ENCODE results near the gene TEP1.

The TEP1 gene

GRCh38 chr14:20400965-20401593, 12.2 kb downstream of the TEP1 start:
- TF ChIP-seq SIN3A (IDR thresholded peaks at IDR 0.05; ENCODE audit: borderline replicate concordance, insufficient read depth, low read length) (no peak), FOXP2 (optimal IDR thresholded peaks at IDR 0.05; ENCODE audit: borderline replicate concordance, extremely low read depth, extremely low read length, insufficient read depth) (no peak), TAF1 (IDR thresholded peaks at IDR 0.05; ENCODE audit: borderline replicate concordance, insufficient read depth, low read length) (no peak)

GRCh38 chr14:20400589-20400964, 12.7 kb downstream of the TEP1 start:
- TF ChIP-seq SIN3A (IDR thresholded peaks at IDR 0.05; ENCODE audit: borderline replicate concordance, insufficient read depth, low read length) (no peak), FOXP2 (optimal IDR thresholded peaks at IDR 0.05; ENCODE audit: borderline replicate concordance, extremely low read depth, extremely low read length, insufficient read depth) (no peak), POLR2AphosphoS5 (IDR thresholded peaks at IDR 0.05; ENCODE audit: low read depth, low read length) (no peak), TAF1 (IDR thresholded peaks at IDR 0.05; ENCODE audit: borderline replicate concordance, insufficient read depth, low read length) (no peak)
- TF ChIP-seq, protein P1, sequence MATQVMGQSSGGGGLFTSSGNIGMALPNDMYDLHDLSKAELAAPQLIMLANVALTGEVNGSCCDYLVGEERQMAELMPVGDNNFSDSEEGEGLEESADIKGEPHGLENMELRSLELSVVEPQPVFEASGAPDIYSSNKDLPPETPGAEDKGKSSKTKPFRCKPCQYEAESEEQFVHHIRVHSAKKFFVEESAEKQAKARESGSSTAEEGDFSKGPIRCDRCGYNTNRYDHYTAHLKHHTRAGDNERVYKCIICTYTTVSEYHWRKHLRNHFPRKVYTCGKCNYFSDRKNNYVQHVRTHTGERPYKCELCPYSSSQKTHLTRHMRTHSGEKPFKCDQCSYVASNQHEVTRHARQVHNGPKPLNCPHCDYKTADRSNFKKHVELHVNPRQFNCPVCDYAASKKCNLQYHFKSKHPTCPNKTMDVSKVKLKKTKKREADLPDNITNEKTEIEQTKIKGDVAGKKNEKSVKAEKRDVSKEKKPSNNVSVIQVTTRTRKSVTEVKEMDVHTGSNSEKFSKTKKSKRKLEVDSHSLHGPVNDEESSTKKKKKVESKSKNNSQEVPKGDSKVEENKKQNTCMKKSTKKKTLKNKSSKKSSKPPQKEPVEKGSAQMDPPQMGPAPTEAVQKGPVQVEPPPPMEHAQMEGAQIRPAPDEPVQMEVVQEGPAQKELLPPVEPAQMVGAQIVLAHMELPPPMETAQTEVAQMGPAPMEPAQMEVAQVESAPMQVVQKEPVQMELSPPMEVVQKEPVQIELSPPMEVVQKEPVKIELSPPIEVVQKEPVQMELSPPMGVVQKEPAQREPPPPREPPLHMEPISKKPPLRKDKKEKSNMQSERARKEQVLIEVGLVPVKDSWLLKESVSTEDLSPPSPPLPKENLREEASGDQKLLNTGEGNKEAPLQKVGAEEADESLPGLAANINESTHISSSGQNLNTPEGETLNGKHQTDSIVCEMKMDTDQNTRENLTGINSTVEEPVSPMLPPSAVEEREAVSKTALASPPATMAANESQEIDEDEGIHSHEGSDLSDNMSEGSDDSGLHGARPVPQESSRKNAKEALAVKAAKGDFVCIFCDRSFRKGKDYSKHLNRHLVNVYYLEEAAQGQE (IDR thresholded peaks at IDR 0.05; ENCODE audit: insufficient read depth in 1 of 2, low read depth in 2 of 2, low read length in 2 of 2): no peak

DNA sequence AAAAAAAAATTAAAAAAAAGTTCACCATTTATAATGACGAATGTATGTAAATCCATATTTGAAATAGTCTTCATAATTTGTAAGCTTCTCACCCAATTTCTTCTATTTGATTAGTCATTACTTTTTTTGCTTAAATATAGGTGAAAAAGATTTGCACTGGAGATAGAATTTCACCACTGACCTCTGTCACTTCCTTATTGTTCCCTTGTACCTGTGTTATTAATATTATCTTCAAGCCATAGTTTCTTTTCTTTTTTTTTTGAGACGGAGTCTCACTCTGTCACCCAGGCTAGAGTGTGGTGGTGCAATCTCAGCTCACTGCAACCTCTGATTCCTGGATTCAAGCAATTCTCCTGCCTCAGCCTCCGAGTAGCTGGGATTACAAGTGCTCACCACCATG, 15.8 kb downstream of the TEP1 start:
- TF ChIP-seq, protein P1 (IDR thresholded peaks at IDR 0.05; ENCODE audit: insufficient read depth in 1 of 2, low read depth in 2 of 2, low read length in 2 of 2): no peak
- TF ChIP-seq FOXP2 (optimal IDR thresholded peaks at IDR 0.05; ENCODE audit: borderline replicate concordance, extremely low read depth, extremely low read length, insufficient read depth) (no peak), TAF1 (IDR thresholded peaks at IDR 0.05; ENCODE audit: borderline replicate concordance, insufficient read depth, low read length) (no peak), SIN3A (IDR thresholded peaks at IDR 0.05; ENCODE audit: borderline replicate concordance, insufficient read depth, low read length) (no peak), POLR2AphosphoS5 (IDR thresholded peaks at IDR 0.05; ENCODE audit: low read depth, low read length) (no peak)

GRCh38 chr14:20391505-20391904, 21.8 kb downstream of the TEP1 start:
- no peak for TF ChIP-seq TAF1 (IDR thresholded peaks at IDR 0.05; ENCODE audit: borderline replicate concordance, insufficient read depth, low read length)
- TF ChIP-seq SIN3A (IDR thresholded peaks at IDR 0.05; ENCODE audit: borderline replicate concordance, insufficient read depth, low read length): no peak
- TF ChIP-seq, protein P1 (IDR thresholded peaks at IDR 0.05; ENCODE audit: insufficient read depth in 1 of 2, low read depth in 2 of 2, low read length in 2 of 2): no peak
- no peak for TF ChIP-seq POLR2AphosphoS5 (IDR thresholded peaks at IDR 0.05; ENCODE audit: low read depth, low read length)
- TF ChIP-seq FOXP2 (optimal IDR thresholded peaks at IDR 0.05; ENCODE audit: borderline replicate concordance, extremely low read depth, extremely low read length, insufficient read depth): no peak

GRCh38 chr14:20388159-20388558, 25.1 kb downstream of the TEP1 start:
- TF ChIP-seq FOXP2 (optimal IDR thresholded peaks at IDR 0.05; ENCODE audit: borderline replicate concordance, extremely low read depth, extremely low read length, insufficient read depth) (no peak), POLR2AphosphoS5 (IDR thresholded peaks at IDR 0.05; ENCODE audit: low read depth, low read length) (no peak), SIN3A (IDR thresholded peaks at IDR 0.05; ENCODE audit: borderline replicate concordance, insufficient read depth, low read length) (no peak), TAF1 (IDR thresholded peaks at IDR 0.05; ENCODE audit: borderline replicate concordance, insufficient read depth, low read length) (no peak)
- TF ChIP-seq, protein P1 (IDR thresholded peaks at IDR 0.05; ENCODE audit: insufficient read depth in 1 of 2, low read depth in 2 of 2, low read length in 2 of 2): no peak

All from PFSK-1 (cell line).